Head of caudate nucleus (tissue), 42 donors: ENCODE measurements around the gene RICTOR.

Experiments
- DNase-seq, 42 donors: peaks; one replicate each; pipeline versions ENCODE4 v3.0.0 to v3.0.0-alpha.2; 2020 to 2021; ENCODE audit warnings: mixed read lengths in 7 of 42
- intact Hi-C: fragments of 100-400 bp; cut with DNase I; formaldehyde crosslinking; loops from one replicate; pipeline ENCODE4 v1.15.0; 2022

Gene RICTOR

GRCh38 chr5:39074017-39074814, at the start of gene RICTOR:
RICTOR (minus strand) TSS chr5:39074399; CDS start chr5:39074377, 22 bp downstream.
- intact Hi-C loops: loop anchor here (5.0 kb wide), 1 partner anchor 82 kb away; no protein-coding TSS in a partner anchor
- DNase-seq: peak; percentile 83 to 96 (median 93)

GRCh38 chr5:39121922-39122321, 47.7 kb upstream of the RICTOR start:
- DNase-seq: no peak
- intact Hi-C loops: no loop called here

GRCh38 chr5:39121315-39121714, 47.1 kb upstream of the RICTOR start:
- intact Hi-C loops: no loop called here
- DNase-seq: no peak

- intact Hi-C loops: no loop called here
- no peak for DNase-seq
Observed at GRCh38 chr5:39120052-39120420, 45.8 kb upstream of the RICTOR start.

- DNase-seq: no peak
- intact Hi-C loops: no loop called here
Observed at GRCh38 chr5:39119404-39120051, 45.3 kb upstream of the RICTOR start.

- DNase-seq: no peak
- intact Hi-C loops: no loop called here
Observed at GRCh38 chr5:39118638-39119037, 44.4 kb upstream of the RICTOR start.

- no peak for DNase-seq
- intact Hi-C loops: no loop called here
Observed at GRCh38 chr5:39117401-39117800, 43.2 kb upstream of the RICTOR start.

GRCh38 chr5:39116344-39117170, 42.4 kb upstream of the RICTOR start:
- DNase-seq: no peak
- intact Hi-C loops: no loop called here

GRCh38 chr5:39115644-39116343, 41.6 kb upstream of the RICTOR start:
- no peak for DNase-seq
- intact Hi-C loops: no loop called here

- intact Hi-C loops: no loop called here
- DNase-seq: no peak
Observed at GRCh38 chr5:39114155-39114554, 40.0 kb upstream of the RICTOR start.

- no peak for DNase-seq
- intact Hi-C loops: no loop called here
Observed at GRCh38 chr5:39113354-39113953, 39.3 kb upstream of the RICTOR start.

GRCh38 chr5:39109606-39110005, 35.4 kb upstream of the RICTOR start:
- intact Hi-C loops: no loop called here
- DNase-seq: peak in 7 of 42 donors; percentile 3 to 55 (median 22)

GRCh38 chr5:39108987-39109386, 34.8 kb upstream of the RICTOR start:
- intact Hi-C loops: no loop called here
- DNase-seq: peak in 5 of 42 donors; percentile 4 to 49 (median 20)

GRCh38 chr5:39107350-39107749, 33.2 kb upstream of the RICTOR start:
- DNase-seq: no peak
- intact Hi-C loops: no loop called here

GRCh38 chr5:39106322-39106721, 32.1 kb upstream of the RICTOR start:
- intact Hi-C loops: no loop called here

GRCh38 chr5:39104221-39104620, 30.0 kb upstream of the RICTOR start:
- DNase-seq: no peak
- intact Hi-C loops: no loop called here

More at GRCh38 chr5:39106322-39106721, 32.1 kb upstream of the RICTOR start:
- no peak for DNase-seq

- DNase-seq: no peak
Observed at GRCh38 chr5:39102684-39103155, 28.5 kb upstream of the RICTOR start.

GRCh38 chr5:39100851-39101396, 26.7 kb upstream of the RICTOR start:
- DNase-seq: no peak
- intact Hi-C loops: no loop called here

More at GRCh38 chr5:39102684-39103155, 28.5 kb upstream of the RICTOR start:
- intact Hi-C loops: no loop called here
